A673 (cell line): ENCODE results near the gene ZNF668. TPM values are rescaled to one million over a fixed set of nuclear protein-coding genes. Genes with fewer than 3 reads are reported as not detected.

ENCODE experiments used
- BruUV-seq: library from RNA; stranded (reverse); fragments of 400-500 nt; replicated peaks from 2 replicates; lab custom pipeline; 2021; lab: Mats Ljungman, UMichigan
- CTCF ChIA-PET: fragments of 300-600 bp; sonication (Branson Sonifier 250); formaldehyde crosslinking; loops from one replicate; lab custom pipeline; 2022; ENCODE audit warnings: antibody characterized with exemption; lab: Charles Lee
- POLR2A ChIA-PET: fragments of 300-600 bp; sonication (Branson Sonifier 250); formaldehyde crosslinking; loops from one replicate; lab custom pipeline; 2022; ENCODE audit warnings: antibody characterized with exemption; ENCODE audit not compliant: low non-redundant PET; lab: Charles Lee
- DNase-seq: peaks from one replicate; pipeline ENCODE4 v3.0.0-alpha.2; 2015; ENCODE audit warnings: low spot score
- H3K27ac ChIP-seq: fragments of 200-600 bp; sonication (generic); 2 replicates; pipeline ENCODE4 v1.5.1; 2016; ENCODE audit warnings: mixed run types, low read depth, mild to moderate bottlenecking, mixed read lengths, antibody characterized with exemption, low read length; ENCODE audit not compliant: poor library complexity, severe bottlenecking
- H3K27me3 ChIP-seq: fragments of 200-600 bp; sonication (generic); replicated peaks from 2 replicates; pipeline ENCODE4 v1.6.1; 2017; ENCODE audit warnings: mixed run types, low read depth, mild to moderate bottlenecking, mixed read lengths, antibody characterized with exemption, low read length; ENCODE audit not compliant: insufficient read depth, poor library complexity
- H3K36me3 ChIP-seq: fragments of 200-600 bp; sonication (generic); 2 replicates; pipeline ENCODE4 v1.6.1; 2016; ENCODE audit warnings: mixed run types, mild to moderate bottlenecking, mixed read lengths, antibody characterized with exemption, low read length; ENCODE audit not compliant: insufficient read depth, poor library complexity, severe bottlenecking
- H3K4me1 ChIP-seq: fragments of 200-600 bp; sonication (generic); 2 replicates; pipeline ENCODE4 v1.6.1; 2017; ENCODE audit warnings: mixed run types, mild to moderate bottlenecking, mixed read lengths, antibody characterized with exemption, low read length; ENCODE audit not compliant: insufficient read depth, poor library complexity, severe bottlenecking
- H3K4me3 ChIP-seq: fragments of 200-600 bp; sonication (generic); 2 replicates; pipeline ENCODE4 v1.5.1; 2016; ENCODE audit warnings: low read depth, mixed run types, mild to moderate bottlenecking, mixed read lengths, low read length; ENCODE audit not compliant: poor library complexity, severe bottlenecking
- H3K9me3 ChIP-seq: fragments of 200-600 bp; sonication (generic); 2 replicates; pipeline ENCODE4 v1.6.1; 2016; ENCODE audit warnings: mixed run types, low read depth, mild to moderate bottlenecking, mixed read lengths, antibody characterized with exemption, low read length; ENCODE audit not compliant: poor library complexity, severe bottlenecking
- CTCF ChIP-seq: fragments of 300-800, 200-600 bp; sonication (generic); conservative IDR thresholded peaks from 2 replicates; pipeline ENCODE4 v1.5.1; 2017; ENCODE audit warnings: low read depth, mild to moderate bottlenecking, antibody characterized with exemption, low read length, moderate library complexity, mixed read lengths
- EZH2 ChIP-seq: fragments of 200-600 bp; sonication (generic); IDR thresholded peaks from 2 replicates; pipeline ENCODE4 v1.6.1; 2017; ENCODE audit warnings: borderline replicate concordance, low read depth, mild to moderate bottlenecking, mixed read lengths, antibody characterized with exemption, low read length; ENCODE audit not compliant: poor library complexity, severe bottlenecking
- intact Hi-C: fragments of 100-400 bp; cut with micrococcal nuclease; formaldehyde crosslinking; loops from one replicate; pipeline ENCODE4 v1.10.0; 2022; ENCODE audit not compliant: unreplicated experiment
- total RNA-seq: library from RNA; stranded (reverse); gene quantifications from 2 replicates; pipeline ENCODE4 v1.2.3, GENCODE V29; 2021

ZNF668 gene
- total RNA-seq, 1 experiment from 2014 or later, result 19.8 TPM

- BruUV-seq, result no TSS peak
- H3K4me3 ChIP-seq, result no peak overlapping the region
- H3K4me1 ChIP-seq, result peaks cover 7% of the 10 kb centered on the region
- H3K27me3 ChIP-seq, result no peaks in the 10 kb centered on the region
- DNase-seq, result no peak
- H3K27ac ChIP-seq, result no peak overlapping the region
- H3K9me3 ChIP-seq, result no peaks in the 10 kb centered on the region
- H3K36me3 ChIP-seq, result no peaks in the 10 kb centered on the region
- POLR2A ChIA-PET, result no interaction called here
- intact Hi-C loops, result no loop called here
- CTCF ChIA-PET, result no interaction called here
- no peak for TF ChIP-seq EZH2
- TF ChIP-seq CTCF, result no peak
Measured at GRCh38 chr16:31031276-31031675, 42.8 kb downstream of the ZNF668 start.

- POLR2A ChIA-PET, result no interaction called here
- Histone ChIP-seq H3K9me3 (no peaks in the 10 kb centered on the region), H3K27me3 (no peaks in the 10 kb centered on the region), H3K4me1 (peaks cover 7% of the 10 kb centered on the region), H3K4me3 (no peak overlapping the region), H3K36me3 (no peaks in the 10 kb centered on the region), H3K27ac (no peak overlapping the region)
- BruUV-seq, result no TSS peak
- TF ChIP-seq CTCF, result no peak
- TF ChIP-seq EZH2, result no peak
- CTCF ChIA-PET, result no interaction called here
- no peak for DNase-seq
- intact Hi-C loops, result no loop called here
Measured at GRCh38 chr16:31029272-31029671, 44.8 kb downstream of the ZNF668 start.

DNA sequence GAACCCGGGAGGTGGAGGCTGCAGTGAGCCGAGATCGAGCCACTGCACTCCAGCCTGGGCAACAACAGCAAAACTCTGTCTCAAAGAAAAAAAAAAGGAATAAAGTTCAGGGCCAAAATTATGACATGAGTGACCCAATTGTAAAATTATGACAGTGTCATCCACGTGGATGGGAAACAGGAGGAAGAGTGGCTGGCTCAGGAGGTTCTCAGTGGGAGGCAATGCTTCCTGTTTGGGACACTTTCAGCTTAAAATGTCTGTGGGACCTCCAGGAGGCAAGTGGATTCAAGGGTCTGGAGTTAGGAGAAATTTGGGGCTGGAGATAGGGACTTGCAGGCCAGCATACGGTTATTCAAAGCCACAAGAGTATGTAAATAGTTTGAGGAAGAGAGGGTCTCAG lies 48.7 kb downstream of the ZNF668 start:
- Histone ChIP-seq H3K9me3 (no peaks in the 10 kb centered on the region), H3K36me3 (no peaks in the 10 kb centered on the region), H3K27ac (no peak overlapping the region), H3K27me3 (no peaks in the 10 kb centered on the region), H3K4me1 (no peaks in the 10 kb centered on the region), H3K4me3 (no peak overlapping the region)
- TF ChIP-seq CTCF, result no peak
- TF ChIP-seq EZH2, result no peak
- DNase-seq, result no peak
- CTCF ChIA-PET, result no interaction called here
- BruUV-seq, result no TSS peak
- intact Hi-C loops, result no loop called here
- POLR2A ChIA-PET, result no interaction called here
